NCI-H460 (cell line): ENCODE results near the gene ETV1. TPM values are rescaled to one million over a fixed set of nuclear protein-coding genes. Genes with fewer than 3 reads are reported as not detected.

Experiments used
- DNase-seq: peaks from one replicate; pipeline ENCODE4 v3.0.0-alpha.2; 2016; ENCODE audit warnings: low read depth; ENCODE audit errors: extremely low read depth
- total RNA-seq: library from RNA; depleted of rRNA; stranded (reverse); fragments of >200 nt; shearing (Covaris generic); gene quantifications from 2 replicates; pipeline ENCODE4 v1.2.3, GENCODE V29; 2014

ETV1 gene
- total RNA-seq, 1 experiment from 2014 or later, result 81.6 TPM

DNA sequence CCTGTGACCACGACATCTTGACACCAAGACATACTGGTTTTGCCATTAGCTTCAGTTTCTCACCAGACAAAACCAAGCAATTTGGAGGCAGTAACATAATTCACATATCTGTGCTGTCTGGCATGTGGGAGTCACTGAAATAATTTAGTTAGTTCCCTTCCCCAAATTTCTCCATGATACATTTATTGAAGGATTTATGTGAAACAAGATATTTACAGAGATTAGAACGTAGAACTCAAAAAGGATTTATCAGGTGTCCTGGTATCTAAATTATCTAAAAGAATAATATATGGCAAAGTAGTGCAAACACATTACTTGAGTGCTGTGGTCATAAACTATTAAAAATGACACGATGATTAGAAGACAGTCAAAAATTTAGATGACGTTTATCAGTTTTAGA is 98.7 kb downstream of the ETV1 start:
- DNase-seq, result no peak

DNA sequence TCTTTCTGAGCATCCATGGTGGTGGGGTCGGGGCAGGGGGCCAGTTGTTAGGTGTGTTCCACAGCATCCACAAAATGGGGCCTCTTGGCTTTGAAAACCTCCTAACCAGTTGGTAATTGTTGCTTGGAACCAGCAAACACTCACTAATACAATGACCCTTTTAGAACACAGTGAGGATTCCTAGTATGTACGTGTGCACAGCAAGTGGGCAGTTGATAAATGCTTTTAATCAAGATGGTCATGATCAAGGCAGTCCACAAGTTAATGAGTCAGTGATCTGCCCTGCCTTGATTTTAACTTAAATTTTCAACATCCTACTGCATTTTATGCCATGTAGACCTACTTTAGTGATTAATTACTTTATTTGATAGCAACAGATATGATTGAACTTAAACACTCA is 103.1 kb downstream of the ETV1 start:
- DNase-seq, result no peak

DNA sequence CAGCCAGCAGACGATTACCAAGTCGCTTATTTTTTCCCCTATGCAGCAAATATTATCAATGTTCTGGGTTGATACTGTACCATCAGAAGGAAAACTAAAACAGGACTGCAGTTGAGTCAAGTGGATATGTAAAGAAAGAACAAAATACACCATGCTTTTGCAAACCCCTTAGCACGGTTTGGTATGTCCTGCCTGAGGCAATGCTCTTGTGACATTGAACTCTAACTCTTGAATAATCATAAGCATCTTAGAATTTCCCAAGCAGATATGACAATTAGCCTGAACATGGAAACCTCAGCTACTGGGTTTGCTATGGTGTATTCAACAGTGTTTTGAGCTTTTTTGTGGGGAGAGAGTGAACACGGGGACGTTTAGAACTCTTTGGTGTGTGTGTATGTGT is 107.4 kb downstream of the ETV1 start:
- no peak for DNase-seq

DNA sequence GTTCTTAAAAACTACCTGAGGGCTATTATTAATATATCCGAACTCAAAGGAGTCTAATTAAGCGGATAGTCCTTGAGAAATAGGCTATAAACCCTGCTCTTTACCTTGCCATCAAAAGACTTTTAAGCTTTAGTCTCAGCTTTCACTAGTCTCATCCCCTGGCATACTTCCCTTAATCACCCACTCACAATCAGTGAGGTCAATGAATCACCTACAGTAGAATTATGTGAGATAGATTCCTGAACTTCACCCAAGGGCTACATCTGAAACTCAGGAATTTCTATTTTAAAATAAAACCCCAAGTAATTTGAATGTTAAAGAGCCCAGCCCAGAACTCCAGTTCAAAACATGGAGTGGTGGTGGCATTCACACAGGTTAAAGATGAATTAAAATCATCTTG is 108.7 kb downstream of the ETV1 start:
- DNase-seq, result no peak

DNA sequence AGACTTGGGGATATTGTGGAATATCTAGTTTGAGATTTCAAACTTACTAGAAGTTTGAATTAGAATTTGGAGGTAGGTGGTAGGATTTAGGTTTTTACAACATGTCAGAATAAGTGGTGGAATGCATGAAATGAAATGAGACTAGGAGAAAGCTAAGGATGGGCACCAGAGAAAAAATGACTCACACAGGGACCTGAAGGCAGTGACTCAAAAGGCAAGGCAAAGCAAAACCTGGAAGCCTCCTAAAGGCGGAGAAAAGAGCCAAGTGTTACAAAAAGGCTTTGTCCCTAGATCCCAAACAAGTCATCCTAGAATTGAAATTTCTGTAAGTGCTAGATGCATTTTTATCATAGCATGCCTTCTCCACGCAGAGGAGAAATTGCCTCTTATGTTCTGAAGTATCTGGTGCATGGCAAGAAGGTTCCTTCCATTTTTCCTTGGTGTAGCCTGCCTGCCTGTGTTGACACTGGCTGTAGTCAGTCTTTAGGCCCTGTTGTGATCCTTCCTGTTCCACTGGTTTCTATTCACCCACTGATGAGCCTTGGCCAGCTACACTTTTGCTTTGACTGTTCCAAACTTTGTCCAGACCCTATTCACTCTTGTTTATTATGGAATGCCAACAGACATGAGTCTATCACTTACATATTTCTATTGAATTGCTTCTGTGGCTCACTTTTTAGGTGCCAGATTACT is 109.3 kb downstream of the ETV1 start:
- DNase-seq, result no peak

DNA sequence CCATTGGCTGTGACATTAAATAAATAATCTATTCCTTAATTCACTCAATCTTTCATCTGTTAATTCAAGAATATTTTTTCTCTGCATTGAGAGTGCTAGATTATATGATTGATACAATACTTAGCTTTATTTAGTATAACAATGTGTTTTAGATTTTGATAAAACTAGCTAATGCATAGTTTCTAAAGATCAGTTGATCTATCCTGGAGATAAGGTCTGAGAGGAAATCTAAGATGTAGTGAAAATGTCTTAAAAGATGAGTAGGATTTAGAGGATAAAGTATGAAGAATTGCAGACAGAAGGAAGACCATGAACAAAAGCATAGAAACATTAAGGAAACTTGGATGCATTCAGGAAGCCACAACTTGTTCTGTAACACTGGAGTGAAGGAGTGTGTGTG is 110.3 kb downstream of the ETV1 start:
- DNase-seq, result no peak

DNA sequence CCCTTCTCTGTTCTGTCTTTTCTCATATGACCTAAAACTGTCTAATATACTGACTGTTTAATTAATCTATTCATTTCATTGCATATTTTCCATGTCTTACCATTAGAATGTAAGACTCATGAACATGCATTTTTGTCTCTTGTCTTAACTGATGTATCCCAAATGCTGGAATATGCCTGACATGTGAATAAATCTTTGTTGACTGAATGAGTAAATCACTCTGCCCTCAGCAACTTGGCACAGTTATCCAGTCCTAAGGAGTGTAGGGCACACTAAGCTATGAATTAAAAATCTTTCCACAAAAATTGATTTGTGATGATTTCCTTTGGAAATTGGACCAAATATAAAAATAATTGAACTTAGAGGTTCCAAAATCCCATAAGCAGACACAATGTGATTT is 111.3 kb downstream of the ETV1 start:
- no peak for DNase-seq

DNA sequence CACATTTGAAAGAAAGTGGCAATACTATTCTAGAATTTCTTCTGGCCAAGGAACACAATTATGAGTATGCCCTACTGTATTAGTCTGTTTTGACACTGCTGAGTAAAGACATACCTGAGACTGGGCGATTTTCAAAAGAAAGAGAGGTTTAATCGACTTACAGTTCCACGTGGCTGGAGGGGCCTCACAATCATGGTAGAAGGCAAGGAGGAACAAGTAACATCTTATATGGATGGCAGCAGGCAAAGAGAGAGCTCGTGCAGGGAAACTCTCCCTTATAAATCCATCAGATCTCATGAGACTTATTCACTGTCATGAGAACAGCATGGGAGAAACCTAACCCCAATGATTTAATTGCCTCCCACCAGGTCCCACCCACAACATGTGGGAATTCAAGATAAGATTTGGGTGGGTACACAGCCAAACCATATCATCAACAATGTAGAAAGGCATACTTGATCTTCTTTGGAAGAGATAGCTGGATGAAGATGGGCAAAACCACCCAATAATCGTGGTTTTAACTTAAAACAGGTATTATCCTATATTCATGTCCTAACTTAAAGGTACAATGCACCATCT is 113.9 kb downstream of the ETV1 start:
- DNase-seq, result no peak

DNA sequence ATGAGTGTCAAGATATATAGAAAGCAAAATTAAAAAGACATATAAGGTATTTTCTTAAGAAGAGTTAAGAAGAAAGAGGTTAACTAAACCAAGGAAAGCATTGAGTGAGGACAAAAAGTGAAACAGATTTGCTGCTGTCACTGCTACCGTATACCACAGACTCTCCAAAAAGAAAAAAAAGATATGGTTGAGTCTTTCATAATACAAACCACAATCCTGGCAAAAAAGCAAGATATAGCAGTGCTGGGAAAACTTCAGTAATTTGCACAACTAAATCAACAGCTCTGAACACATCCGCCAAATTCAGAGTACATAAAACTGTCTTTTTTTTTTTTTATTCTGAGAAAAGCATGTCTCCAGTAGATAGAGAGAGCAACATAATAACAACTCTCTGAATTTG is 114.7 kb downstream of the ETV1 start:
- no peak for DNase-seq

DNA sequence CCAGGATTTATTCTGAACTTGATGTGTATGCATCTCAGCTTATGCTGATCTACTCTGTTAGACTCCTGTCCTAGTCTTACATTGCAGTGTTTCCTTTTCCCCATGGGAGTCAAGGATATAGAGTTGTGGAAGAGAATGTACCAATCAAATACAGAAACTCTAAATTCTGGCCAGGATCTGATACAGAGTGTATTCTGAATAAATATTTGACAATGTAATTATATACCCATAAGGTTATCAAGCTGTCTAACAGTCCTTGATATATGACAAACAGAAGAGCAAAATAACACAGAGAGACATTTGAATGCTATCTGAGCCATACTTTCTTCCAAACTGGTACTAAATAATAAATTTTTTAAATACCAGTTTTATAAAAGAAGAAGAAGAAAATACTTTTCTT is 116.8 kb downstream of the ETV1 start:
- DNase-seq, result no peak

DNA sequence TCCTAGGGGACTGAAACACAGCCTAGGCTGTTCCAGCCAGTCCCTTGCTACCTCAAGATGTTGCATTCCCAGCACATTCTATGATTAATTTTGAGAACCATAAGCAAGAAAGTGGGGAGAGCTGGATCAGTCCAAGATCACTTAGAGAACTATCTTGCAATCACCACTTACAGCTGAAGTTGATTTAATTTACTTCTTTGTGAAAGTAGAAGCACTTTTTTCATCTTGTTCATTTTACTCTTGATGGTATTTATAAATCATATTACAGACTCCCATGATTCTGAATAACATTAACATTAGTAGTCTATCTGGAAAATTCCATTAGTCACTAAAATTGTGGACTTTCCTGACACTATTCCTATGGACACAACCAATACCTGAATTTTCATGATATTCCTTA is 118.5 kb downstream of the ETV1 start:
- no peak for DNase-seq

DNA sequence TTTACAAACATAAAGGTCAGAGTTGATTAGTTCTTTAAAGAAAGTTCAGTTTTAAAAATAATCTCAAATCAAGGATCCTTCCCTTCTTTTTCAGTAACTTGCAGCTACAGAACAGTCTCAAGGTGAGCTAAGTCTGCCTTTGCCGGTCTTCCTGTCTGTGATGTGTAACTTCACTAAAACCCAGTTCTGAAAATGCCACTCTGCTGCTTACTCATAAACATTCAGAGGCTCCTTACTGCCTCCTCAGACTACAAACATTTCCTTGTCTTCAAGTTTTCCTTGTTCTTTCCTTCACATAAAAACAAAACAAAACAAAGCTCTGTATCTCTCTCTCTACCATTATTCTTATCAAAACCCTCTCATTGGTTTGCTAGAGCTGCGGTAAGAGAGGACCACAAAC is 128.7 kb downstream of the ETV1 start:
- DNase-seq, result no peak

DNA sequence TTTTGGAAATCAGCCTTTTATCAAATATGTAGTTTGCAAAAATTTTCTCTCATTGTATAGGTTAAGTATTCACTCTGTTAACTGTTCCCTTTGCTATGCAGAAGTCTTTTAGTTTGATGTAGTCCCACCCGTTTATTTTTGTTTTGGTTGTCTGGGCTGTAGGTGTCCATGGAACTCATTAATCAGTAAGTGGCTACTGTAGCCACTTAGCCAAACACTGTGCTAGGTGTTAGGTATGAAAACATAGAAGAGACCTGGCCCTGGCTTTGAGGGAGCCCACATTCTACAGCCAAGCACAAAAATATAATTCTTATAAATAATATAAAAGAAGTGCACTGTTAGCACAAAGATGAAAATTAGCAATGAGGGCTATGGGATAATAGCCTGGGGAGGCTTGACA is 133.5 kb downstream of the ETV1 start:
- no peak for DNase-seq

DNA sequence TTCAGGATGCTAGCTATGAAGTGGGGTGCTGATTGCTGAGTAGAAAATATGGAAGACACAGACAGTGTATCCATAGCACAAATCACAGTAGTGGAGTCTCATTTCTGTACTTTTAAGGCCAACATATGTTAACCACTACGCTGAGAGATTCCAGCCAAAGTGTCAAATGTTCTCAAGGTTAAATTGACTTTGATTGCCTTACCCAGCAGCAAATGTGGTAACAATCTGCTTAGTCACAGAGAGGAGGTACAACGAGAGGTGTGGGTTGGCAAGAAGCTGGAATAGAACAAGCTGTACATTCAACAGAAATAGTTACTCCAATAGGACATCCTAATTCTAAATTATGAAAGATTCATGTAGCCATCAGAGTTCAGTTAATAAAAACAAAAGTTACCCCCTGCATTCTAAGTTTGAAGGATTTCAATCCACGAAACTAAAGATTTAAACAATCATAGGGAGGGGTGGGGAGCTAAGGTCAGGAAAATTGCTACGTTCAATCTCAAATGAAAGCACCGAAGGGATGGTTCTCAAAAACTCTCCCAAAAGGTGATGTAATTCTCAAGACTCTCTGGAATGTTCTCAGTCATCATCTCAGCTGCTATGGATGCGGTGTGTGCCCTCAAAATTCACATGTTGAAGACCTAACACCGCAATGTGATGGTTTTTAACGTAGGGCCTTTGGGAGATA is 137.0 kb downstream of the ETV1 start:
- DNase-seq, result peak; percentile 33

DNA sequence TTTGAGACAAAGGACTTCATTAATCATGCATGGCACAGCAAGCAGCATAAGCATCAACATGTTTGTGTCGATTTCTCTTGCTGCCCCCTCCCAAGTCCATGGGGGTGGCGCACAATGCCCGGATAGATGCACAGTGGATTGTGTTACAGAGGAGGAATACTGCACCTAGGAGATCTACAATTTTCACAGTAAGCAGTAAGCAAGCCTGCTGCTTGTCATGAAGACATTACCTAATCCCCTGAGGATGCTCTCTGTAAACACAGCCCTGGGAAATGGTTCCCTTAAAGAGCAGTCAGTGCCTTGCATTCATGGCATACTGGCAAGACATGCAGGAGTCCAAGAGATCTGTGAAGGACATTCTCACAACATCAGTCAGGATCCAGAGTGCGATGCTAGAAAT is 137.7 kb downstream of the ETV1 start:
- DNase-seq, result peak; percentile 78

DNA sequence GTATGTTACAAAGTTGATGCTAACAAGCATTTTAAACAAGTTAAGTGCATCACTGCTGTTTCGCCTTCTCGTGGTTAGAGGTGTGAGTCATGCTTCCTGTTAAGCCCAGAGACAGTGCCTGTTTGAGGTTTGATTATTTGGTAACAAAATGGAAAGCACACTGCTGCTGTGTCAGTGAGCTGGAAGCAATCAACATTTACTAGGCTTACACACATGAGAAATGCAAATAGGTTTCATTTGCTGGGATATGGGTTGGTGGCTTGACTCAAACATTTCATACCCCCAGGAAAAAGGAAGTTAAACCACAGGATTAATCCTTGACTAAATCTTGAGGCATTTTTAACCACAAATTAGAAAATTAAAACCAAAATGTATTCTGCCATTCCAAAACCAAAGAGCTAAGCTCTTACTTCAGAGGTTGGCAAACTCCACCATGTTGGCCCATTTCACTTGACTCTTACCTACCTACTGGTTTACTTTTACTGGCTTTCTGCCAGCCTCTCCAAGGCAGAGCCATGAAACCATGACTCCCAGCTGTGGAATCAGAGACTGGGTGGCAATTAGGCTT is 139.2 kb downstream of the ETV1 start:
- peak; percentile 89 for DNase-seq

DNA sequence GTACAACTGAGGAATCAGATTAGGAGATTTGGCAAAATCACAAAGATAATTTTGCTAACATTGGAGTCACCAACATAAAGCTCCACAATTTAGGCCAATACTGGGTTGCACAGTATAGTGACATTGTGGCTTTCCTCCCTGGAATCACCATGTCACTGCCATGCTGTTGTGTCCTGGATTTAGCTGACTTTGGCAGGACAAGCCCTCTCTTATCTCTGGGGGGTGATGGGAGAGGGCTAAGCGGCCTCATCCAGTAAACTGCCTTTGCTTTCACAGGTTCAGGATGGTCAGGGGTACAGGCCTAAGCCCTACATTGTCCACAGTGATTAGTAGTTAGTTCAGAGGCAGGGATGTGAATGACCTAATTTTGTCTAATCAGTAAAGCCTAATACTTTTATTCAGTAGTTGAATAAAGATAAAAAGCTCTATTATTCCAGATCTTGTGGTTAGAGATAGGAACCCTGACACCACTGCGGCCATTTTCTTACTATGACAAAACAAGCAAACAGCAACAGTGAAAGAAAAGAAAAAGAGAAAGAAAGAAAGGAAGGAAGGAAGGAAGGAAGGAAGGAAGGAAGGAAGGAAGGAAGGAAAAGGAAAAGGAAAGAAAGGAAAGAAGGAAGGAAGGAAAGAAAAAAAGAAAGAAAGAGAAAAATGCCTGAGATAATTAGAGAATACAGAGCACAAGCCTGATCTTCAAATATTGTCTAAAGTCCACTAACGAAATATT is 140.1 kb downstream of the ETV1 start:
- DNase-seq, result no peak

DNA sequence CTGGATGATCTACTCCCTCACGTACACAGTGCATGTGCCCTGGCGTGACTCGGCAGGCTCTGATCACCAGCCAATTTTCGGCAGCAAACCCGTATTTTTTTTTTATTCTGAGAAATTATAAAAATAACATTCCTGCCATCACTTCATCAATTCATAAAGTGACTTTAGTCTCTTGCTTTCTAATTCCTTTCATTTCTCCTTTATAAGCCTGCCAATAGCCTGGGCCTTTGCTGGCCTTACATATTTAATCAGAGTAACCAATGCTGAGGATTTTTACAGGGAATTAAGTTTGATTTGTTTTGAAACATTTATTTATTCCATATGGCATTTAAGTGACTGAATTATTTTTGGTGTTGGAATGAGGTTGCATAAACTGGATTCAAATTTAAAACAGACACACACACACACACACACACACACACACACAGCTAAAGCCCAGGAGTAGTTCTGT is 140.8 kb downstream of the ETV1 start:
- DNase-seq, result no peak

DNA sequence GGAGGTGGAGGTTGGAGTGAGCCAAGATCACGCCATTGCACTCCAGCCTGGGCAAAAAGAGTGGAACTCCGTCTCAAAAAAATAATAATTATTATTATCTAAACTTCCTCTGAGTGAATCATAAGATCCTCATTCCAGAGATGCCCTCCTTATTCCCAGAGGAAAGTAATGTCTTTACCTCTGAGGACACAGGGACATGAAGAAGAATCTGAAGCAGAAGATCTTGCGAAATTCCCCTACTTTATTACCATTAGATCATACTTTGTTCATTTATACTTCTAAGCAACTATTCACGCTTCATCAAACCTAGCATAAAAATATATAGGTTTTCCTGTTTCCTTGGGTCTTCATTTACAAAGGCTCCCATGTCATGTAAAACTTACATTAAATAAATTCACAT is 143.1 kb downstream of the ETV1 start:
- DNase-seq, result no peak

DNA sequence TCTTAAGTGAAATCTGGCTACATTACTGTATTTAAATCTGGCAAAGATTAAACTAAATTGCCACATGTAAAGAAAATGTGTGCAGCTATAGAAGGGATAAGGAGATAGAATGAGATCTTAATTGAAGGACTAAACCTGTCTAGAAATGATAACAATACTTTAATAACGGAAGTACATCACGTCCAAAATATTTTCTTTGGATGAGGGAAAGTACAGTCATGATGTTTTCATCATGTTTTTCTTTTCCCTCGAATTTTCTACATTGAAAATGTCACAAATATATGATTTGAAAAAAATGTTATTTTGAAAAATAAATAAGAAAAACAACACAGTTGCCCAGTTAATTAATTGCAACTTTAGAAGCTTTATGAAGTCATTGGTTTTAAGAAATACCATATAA is 143.9 kb downstream of the ETV1 start:
- DNase-seq, result no peak

DNA sequence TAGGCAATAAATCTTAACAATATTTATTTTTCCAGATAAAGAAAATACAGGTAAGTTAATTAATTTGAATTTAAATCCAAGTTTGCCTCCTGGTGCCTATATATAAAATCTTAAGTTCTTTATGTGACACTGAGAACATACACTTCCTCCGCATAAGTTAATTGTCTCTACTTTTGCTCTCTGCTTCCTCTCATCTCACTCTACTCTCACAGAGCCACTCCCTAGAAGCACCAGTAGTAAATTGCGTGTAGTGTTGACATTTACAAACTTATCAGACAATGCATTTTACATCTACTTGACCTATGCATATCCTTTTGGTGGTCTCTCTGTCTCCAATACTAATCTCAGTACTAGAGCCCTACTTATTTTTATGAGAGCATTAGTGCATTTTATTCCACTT is 144.5 kb downstream of the ETV1 start:
- no peak for DNase-seq
